GM23248 (cell line): ENCODE measurements around the gene CDK7. TPM values are rescaled to one million over a fixed set of nuclear protein-coding genes. Genes with fewer than 3 reads are reported as not detected.

Experiments
- DNase-seq: peaks from one replicate; pipeline ENCODE4 v3.0.0-alpha.2; 2015
- H2AFZ ChIP-seq: fragments of 200-600 bp; sonication (generic); 2 replicates; pipeline ENCODE4 v1.6.1; 2016; ENCODE audit warnings: antibody characterized with exemption
- H3F3A ChIP-seq: fragments of 200-600 bp; sonication (generic); 2 replicates; pipeline ENCODE4 v1.6.1; 2016; ENCODE audit warnings: mild to moderate bottlenecking, antibody characterized with exemption, mixed run types; ENCODE audit not compliant: insufficient read depth
- H3K27ac ChIP-seq: fragments of 200-600 bp; sonication (generic); 2 replicates; pipeline ENCODE4 v1.5.1; 2016; ENCODE audit warnings: mild to moderate bottlenecking
- H3K27me3 ChIP-seq: fragments of 200-600 bp; sonication (generic); replicated peaks from 2 replicates; pipeline ENCODE4 v1.6.1; 2016; ENCODE audit warnings: mild to moderate bottlenecking; ENCODE audit not compliant: insufficient read depth
- H3K36me3 ChIP-seq: fragments of 200-600 bp; sonication (generic); 2 replicates; pipeline ENCODE4 v1.6.1; 2016; ENCODE audit warnings: low read depth, mild to moderate bottlenecking
- H3K4me1 ChIP-seq: fragments of 200-600 bp; sonication (generic); 2 replicates; pipeline ENCODE4 v1.6.1; 2016; ENCODE audit warnings: mild to moderate bottlenecking; ENCODE audit not compliant: insufficient read depth
- H3K4me2 ChIP-seq: fragments of 200-600 bp; sonication (generic); one replicate; pipeline ENCODE4 v1.6.1; 2016; ENCODE audit warnings: mild to moderate bottlenecking; ENCODE audit not compliant: unreplicated experiment
- H3K4me3 ChIP-seq: fragments of 200-600 bp; sonication (generic); 2 replicates; pipeline ENCODE4 v1.5.1; 2016; ENCODE audit warnings: mild to moderate bottlenecking
- H3K79me2 ChIP-seq: fragments of 200-600 bp; sonication (generic); 2 replicates; pipeline ENCODE4 v1.6.1; 2016; ENCODE audit warnings: mild to moderate bottlenecking; ENCODE audit not compliant: insufficient read depth
- H3K9ac ChIP-seq: fragments of 200-600 bp; sonication (generic); 2 replicates; pipeline ENCODE4 v1.6.1; 2016; ENCODE audit warnings: mild to moderate bottlenecking
- H3K9me2 ChIP-seq: fragments of 200-600 bp; sonication (generic); 2 replicates; pipeline ENCODE4 v1.6.1; 2016; ENCODE audit warnings: mixed run types, mild to moderate bottlenecking, moderate library complexity; ENCODE audit not compliant: insufficient read depth
- H3K9me3 ChIP-seq: fragments of 200-600 bp; sonication (generic); one replicate; pipeline ENCODE4 v1.6.1; 2017; ENCODE audit warnings: low read depth
- H4K20me1 ChIP-seq: fragments of 200-600 bp; sonication (generic); 2 replicates; pipeline ENCODE4 v1.6.0; 2016; ENCODE audit not compliant: insufficient read depth
- EZH2 ChIP-seq: fragments of 200-600 bp; sonication (generic); IDR thresholded peaks from 2 replicates; pipeline ENCODE4 v1.6.1; 2018; ENCODE audit warnings: antibody characterized with exemption, mild to moderate bottlenecking; ENCODE audit not compliant: insufficient read depth, poor library complexity, severe bottlenecking
- EZH2phosphoT487 ChIP-seq: fragments of 200-600 bp; sonication (generic); IDR thresholded peaks from 2 replicates; pipeline ENCODE4 v1.6.1; 2018; ENCODE audit warnings: antibody characterized with exemption, moderate library complexity, mild to moderate bottlenecking, low read depth; ENCODE audit not compliant: insufficient read depth
- WGBS, 2 experiments: methylation state at CpG; one replicate each; pipeline ENCODE4 v1.1.6; 2015 to 2017; ENCODE audit warnings: low lambda C conversion rate in 2 of 2, low coverage in 1 of 2; ENCODE audit errors: missing lambda C conversion rate in 2 of 2; 5-methylcytosine and 5-hydroxymethylcytosine counted together
- in situ Hi-C: fragments of 300-500 bp; cut with MboI; formaldehyde crosslinking; loops from 2 replicates; pipeline ENCODE4 v1.15.0; 2020
- polyA plus RNA-seq: library from polyadenylated mRNA; unstranded; fragments of >200 nt; fragmentation: Nextera tagmentation; extraction: Ambion mirVana; gene quantifications from 2 replicates; pipeline ENCODE4 v1.2.1, GENCODE V29; 2016
- total RNA-seq: library from RNA; depleted of rRNA; stranded (reverse); fragments of >200 nt; shearing (Covaris generic); gene quantifications from 2 replicates; pipeline ENCODE4 v1.2.3, GENCODE V29; 2014

The CDK7 gene
- total and polyA plus RNA-seq, 2 experiments from 2014 or later, result 55.7 to 60.4 TPM

DNA sequence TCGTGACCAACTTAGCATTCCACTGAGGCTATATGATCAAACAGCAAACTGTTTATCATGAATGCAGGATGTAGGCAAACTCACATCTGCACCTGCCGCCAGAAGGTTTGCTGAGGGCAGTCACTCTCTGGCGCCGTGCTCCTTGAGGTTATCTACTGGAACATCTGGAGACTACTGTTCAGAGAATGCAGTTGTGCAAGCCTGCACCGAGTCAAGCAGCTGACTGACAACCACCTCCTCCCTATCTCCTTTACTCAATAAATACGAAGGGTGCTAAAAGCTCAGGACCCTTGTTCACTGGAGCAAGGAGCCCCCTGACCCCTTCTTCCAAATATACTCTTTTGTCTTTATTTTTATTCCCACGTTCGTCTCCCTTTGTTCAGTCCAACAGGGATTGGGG is 70.8 kb downstream of the CDK7 start:
- Histone ChIP-seq H3K4me2 (no peak overlapping the region), H3K27ac (no peak overlapping the region), H3F3A (no peaks in the 10 kb centered on the region), H3K9me3 (no peaks in the 10 kb centered on the region), H3K9me2 (no peaks in the 10 kb centered on the region), H3K4me3 (no peak overlapping the region), H3K79me2 (no peaks in the 10 kb centered on the region), H3K4me1 (no peaks in the 10 kb centered on the region), H3K9ac (no peak overlapping the region), H3K36me3 (no peaks in the 10 kb centered on the region), H2AFZ (no peak overlapping the region), H3K27me3 (no peaks in the 10 kb centered on the region), H4K20me1 (no peaks in the 10 kb centered on the region)
- in situ Hi-C loops, result no loop called here
- 85 to 87% methylated on average over 8 of the region's 8 CpGs for WGBS, 2 experiments
- TF ChIP-seq EZH2 (no peak), EZH2phosphoT487 (no peak)
- DNase-seq, result no peak

DNA sequence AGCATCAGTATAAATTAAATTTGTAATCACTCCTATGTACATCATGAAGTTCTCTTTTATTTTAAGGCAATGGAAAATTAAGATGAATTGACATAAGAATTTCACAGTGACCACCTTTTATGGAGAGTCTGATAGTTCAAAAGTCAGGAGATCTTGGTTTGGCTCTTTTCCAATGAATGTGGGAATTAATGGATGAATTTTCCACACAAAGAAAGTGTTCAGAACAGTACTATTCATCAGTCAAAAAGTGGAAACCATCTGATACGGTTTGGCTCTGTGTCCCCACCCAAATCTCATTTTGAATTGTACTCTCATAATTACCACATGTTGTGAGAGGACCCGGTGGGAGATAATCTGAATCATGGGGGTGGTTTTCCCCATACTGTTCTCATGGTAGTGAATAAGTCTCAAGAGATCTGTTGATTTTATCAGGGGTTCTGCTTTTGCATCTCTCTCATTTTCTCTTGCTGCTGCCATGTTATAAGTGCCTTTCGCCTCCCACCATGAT is 73.4 kb downstream of the CDK7 start:
- no peak overlapping the region for H3K4me3 ChIP-seq
- no peak overlapping the region for H3K4me2 ChIP-seq
- H3K36me3 ChIP-seq, result no peaks in the 10 kb centered on the region
- no peaks in the 10 kb centered on the region for H3K9me2 ChIP-seq
- TF ChIP-seq EZH2phosphoT487 (no peak), EZH2 (no peak)
- H3K79me2 ChIP-seq, result no peaks in the 10 kb centered on the region
- no peaks in the 10 kb centered on the region for H3K4me1 ChIP-seq
- no peaks in the 10 kb centered on the region for H3K9me3 ChIP-seq
- in situ Hi-C loops, result no loop called here
- no peak for DNase-seq
- H2AFZ ChIP-seq, result no peak overlapping the region
- no peaks in the 10 kb centered on the region for H3F3A ChIP-seq
- 55 to 64% methylated on average over 3 of the region's 3 CpGs for WGBS, 2 experiments
- no peak overlapping the region for H3K27ac ChIP-seq
- H3K9ac ChIP-seq, result no peak overlapping the region
- H4K20me1 ChIP-seq, result no peaks in the 10 kb centered on the region
- H3K27me3 ChIP-seq, result no peaks in the 10 kb centered on the region

DNA sequence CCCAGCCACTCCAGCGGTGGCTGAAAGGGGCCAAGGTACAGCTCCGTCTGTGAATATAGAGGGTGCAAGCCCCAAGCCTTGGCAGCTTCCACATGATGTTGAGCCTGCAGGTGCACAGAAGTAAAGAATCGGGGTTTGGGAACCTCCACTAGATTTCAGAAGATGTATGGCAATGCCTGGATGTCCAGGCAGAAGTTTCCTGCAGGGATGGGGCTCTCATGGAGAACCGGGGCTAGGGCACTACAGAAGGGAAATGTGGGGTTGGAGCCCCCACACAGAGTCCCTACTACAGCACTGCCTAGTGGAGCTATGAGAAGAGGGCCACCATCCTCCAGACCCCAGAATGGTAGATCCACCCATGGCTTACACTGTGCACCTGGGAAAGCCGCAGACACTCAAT is 74.7 kb downstream of the CDK7 start:
- in situ Hi-C loops, result no loop called here
- H3F3A ChIP-seq, result no peaks in the 10 kb centered on the region
- no peaks in the 10 kb centered on the region for H3K27me3 ChIP-seq
- H3K9ac ChIP-seq, result no peak overlapping the region
- WGBS, 2 experiments, result 91 to 94% methylated on average over 5 of the region's 5 CpGs
- H3K27ac ChIP-seq, result no peak overlapping the region
- H3K36me3 ChIP-seq, result no peaks in the 10 kb centered on the region
- DNase-seq, result no peak
- no peaks in the 10 kb centered on the region for H3K9me2 ChIP-seq
- TF ChIP-seq EZH2 (no peak), EZH2phosphoT487 (no peak)
- H3K4me2 ChIP-seq, result no peak overlapping the region
- no peaks in the 10 kb centered on the region for H3K79me2 ChIP-seq
- no peak overlapping the region for H2AFZ ChIP-seq
- H4K20me1 ChIP-seq, result no peaks in the 10 kb centered on the region
- H3K9me3 ChIP-seq, result no peaks in the 10 kb centered on the region
- no peaks in the 10 kb centered on the region for H3K4me1 ChIP-seq
- no peak overlapping the region for H3K4me3 ChIP-seq

DNA sequence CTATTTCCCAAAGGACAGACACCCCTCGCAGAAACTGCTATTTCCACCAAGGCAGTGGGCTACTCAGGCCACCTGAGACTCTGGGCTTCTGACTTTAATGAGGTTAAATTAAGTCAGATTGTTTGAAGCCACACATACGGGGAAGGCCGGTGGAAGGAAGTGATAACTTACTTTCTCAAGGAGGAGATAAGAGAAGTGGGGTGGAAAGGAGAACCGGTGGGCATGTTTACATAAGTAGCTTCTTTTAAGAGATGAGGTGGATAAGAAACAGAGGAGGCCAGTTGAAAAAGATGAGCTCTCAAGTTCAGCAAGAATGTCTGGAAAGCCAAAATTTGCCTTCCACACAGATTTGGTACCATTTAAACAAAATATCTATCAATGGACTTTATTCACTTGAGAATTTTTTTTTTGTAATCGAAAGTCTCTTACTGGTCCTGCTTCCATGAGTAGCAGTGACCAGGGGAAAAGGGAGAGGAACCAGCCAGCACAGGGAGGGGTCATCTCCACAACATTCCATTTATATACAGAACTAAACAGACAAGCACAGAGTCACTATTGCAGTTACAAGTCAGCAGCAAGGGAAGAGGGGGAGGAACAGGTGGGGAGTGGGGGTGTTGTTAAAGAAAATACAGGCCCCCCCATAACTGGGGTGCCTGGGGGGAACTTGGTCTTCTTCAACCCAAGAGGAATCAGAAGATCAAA is 77.9 kb downstream of the CDK7 start:
- Histone ChIP-seq H3K9me3 (no peaks in the 10 kb centered on the region), H3K27ac (no peak overlapping the region), H3K27me3 (no peaks in the 10 kb centered on the region), H3K4me2 (no peak overlapping the region), H3K9ac (no peak overlapping the region), H3K36me3 (no peaks in the 10 kb centered on the region), H4K20me1 (no peaks in the 10 kb centered on the region), H3K4me3 (no peak overlapping the region), H3K4me1 (no peaks in the 10 kb centered on the region), H3K9me2 (no peaks in the 10 kb centered on the region), H3F3A (no peaks in the 10 kb centered on the region), H3K79me2 (no peaks in the 10 kb centered on the region), H2AFZ (no peak overlapping the region)
- no peak for DNase-seq
- 77 to 78% methylated on average over 5 of the region's 5 CpGs for WGBS, 2 experiments
- TF ChIP-seq EZH2phosphoT487 (no peak), EZH2 (no peak)
- in situ Hi-C loops, result no loop called here

DNA sequence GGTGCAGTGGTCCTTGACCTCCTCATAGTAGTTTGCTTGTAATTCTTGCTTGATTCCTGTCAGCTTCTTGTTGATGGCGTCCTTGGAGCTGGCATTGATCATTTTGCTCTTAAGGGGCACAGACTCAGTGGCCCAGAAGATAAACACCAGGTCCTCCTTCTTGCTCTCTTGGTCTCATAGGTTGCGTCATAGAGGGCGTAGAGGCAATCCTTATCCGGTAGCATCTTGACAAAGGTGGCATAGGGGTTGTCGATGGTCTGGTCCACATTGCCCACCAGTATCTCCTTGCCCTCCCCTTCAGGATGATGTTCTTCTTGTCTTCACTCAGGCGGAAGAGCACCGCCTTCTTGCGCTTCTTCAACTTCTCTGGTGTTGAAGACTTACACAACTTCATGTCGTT is 78.7 kb downstream of the CDK7 start:
- no peaks in the 10 kb centered on the region for H3K36me3 ChIP-seq
- DNase-seq, result no peak
- H2AFZ ChIP-seq, result no peak overlapping the region
- no peak for TF ChIP-seq EZH2phosphoT487
- TF ChIP-seq EZH2, result no peak
- H3F3A ChIP-seq, result no peaks in the 10 kb centered on the region
- no peaks in the 10 kb centered on the region for H3K79me2 ChIP-seq
- H3K4me3 ChIP-seq, result no peak overlapping the region
- no peak overlapping the region for H3K9ac ChIP-seq
- H3K9me2 ChIP-seq, result no peaks in the 10 kb centered on the region
- no peaks in the 10 kb centered on the region for H3K27me3 ChIP-seq
- WGBS, 2 experiments, result 94 to 96% methylated on average over 9 of the region's 9 CpGs
- no peaks in the 10 kb centered on the region for H3K9me3 ChIP-seq
- no peaks in the 10 kb centered on the region for H3K4me1 ChIP-seq
- in situ Hi-C loops, result no loop called here
- no peaks in the 10 kb centered on the region for H4K20me1 ChIP-seq
- no peak overlapping the region for H3K27ac ChIP-seq
- H3K4me2 ChIP-seq, result no peak overlapping the region
